GM23248 (cell line): Measurements from ENCODE around the gene EXOC3L1.

Source experiments
- EZH2 ChIP-seq: fragments of 200-600 bp; sonication (generic); IDR thresholded peaks from 2 replicates; pipeline ENCODE4 v1.6.1; 2018; ENCODE audit warnings: antibody characterized with exemption, mild to moderate bottlenecking; ENCODE audit not compliant: insufficient read depth, poor library complexity, severe bottlenecking
- EZH2phosphoT487 ChIP-seq: fragments of 200-600 bp; sonication (generic); IDR thresholded peaks from 2 replicates; pipeline ENCODE4 v1.6.1; 2018; ENCODE audit warnings: antibody characterized with exemption, moderate library complexity, mild to moderate bottlenecking, low read depth; ENCODE audit not compliant: insufficient read depth

DNA sequence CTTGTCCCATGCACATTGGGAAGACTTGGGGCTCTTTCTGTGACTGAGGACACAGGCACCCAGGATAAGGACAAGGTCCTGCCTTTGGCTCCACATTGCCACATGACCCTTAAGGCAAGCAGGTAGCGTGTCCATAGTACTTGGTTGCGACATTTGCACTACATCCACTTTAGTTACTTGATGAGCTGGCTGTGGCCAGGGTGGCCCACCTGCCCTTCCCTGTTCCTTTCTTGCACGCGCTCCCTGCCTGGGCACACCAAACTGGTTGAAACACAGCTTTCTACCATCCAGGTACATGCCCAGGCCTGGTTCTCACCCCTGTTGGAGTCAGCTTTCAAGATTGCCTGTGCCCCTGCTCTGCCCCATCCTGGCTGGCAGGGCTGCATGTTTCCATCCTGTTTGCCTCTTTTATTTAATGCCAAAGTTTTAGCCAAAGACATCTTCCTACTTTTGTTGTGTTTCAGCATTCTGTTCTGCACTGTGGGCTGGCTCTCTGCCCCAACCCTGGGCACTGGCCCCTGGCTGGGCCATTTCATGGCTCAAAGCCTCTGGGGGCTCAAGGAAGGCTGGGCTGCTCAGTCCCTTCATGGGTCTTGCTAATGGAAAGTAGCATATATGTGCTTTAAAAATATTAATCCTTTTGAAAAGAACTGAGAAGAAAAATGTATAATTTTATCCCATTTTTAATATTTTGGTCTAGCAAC lies 42.3 kb downstream of the EXOC3L1 start:
- no peak for TF ChIP-seq EZH2
- TF ChIP-seq EZH2phosphoT487 = no peak
